Fibroblast of villous mesenchyme (primary cell): ENCODE data around the gene USP35. TPM values are rescaled to one million over a fixed set of nuclear protein-coding genes. Genes with fewer than 3 reads are reported as not detected.

Source experiments
- DNase-seq: peaks from one replicate; pipeline ENCODE4 v3.0.0-alpha.2; 2010; ENCODE audit warnings: low read depth
- H3K4me3 ChIP-seq: 2 replicates; pipeline ENCODE4 v1.5.1; 2011; ENCODE audit warnings: low read depth, mild to moderate bottlenecking, low read length
- total RNA-seq: library from RNA; depleted of rRNA; stranded (reverse); fragments of >200 nt; gene quantifications from 2 replicates; pipeline ENCODE4 v1.2.3, GENCODE V29; 2012
- TF ChIP-seq, protein P1 (sequence below): IDR thresholded peaks from 2 replicates; pipeline ENCODE4 v1.5.1; 2012; ENCODE audit warnings: low read depth, mild to moderate bottlenecking, low read length; ENCODE audit not compliant: insufficient read depth

USP35 gene
- total RNA-seq, 1 donor: 10.8 TPM

DNA sequence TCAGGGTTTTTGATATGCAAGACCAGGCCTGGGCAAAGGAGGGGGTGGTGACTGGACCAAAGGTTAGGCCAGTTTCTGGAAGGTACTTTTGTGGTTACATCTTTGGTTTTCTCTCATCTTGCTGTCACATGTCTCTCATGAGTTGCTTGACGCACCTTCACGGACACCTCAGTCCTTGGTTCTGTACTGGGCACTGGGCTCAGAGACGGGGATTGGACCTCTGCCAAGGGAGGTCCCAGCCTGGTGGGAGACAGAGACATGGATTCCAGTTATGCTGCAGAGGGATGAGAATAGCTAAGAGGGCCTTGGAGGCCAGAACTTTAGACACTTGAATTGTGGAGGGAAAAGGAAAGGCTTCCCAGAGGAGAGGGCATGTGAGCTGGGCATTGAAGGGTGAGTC lies 1.7 kb downstream of the USP35 start:
- H3K4me3 ChIP-seq: no peak overlapping the region
- no peak for DNase-seq
- TF ChIP-seq, protein P1, sequence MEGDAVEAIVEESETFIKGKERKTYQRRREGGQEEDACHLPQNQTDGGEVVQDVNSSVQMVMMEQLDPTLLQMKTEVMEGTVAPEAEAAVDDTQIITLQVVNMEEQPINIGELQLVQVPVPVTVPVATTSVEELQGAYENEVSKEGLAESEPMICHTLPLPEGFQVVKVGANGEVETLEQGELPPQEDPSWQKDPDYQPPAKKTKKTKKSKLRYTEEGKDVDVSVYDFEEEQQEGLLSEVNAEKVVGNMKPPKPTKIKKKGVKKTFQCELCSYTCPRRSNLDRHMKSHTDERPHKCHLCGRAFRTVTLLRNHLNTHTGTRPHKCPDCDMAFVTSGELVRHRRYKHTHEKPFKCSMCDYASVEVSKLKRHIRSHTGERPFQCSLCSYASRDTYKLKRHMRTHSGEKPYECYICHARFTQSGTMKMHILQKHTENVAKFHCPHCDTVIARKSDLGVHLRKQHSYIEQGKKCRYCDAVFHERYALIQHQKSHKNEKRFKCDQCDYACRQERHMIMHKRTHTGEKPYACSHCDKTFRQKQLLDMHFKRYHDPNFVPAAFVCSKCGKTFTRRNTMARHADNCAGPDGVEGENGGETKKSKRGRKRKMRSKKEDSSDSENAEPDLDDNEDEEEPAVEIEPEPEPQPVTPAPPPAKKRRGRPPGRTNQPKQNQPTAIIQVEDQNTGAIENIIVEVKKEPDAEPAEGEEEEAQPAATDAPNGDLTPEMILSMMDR: no peak

DNA sequence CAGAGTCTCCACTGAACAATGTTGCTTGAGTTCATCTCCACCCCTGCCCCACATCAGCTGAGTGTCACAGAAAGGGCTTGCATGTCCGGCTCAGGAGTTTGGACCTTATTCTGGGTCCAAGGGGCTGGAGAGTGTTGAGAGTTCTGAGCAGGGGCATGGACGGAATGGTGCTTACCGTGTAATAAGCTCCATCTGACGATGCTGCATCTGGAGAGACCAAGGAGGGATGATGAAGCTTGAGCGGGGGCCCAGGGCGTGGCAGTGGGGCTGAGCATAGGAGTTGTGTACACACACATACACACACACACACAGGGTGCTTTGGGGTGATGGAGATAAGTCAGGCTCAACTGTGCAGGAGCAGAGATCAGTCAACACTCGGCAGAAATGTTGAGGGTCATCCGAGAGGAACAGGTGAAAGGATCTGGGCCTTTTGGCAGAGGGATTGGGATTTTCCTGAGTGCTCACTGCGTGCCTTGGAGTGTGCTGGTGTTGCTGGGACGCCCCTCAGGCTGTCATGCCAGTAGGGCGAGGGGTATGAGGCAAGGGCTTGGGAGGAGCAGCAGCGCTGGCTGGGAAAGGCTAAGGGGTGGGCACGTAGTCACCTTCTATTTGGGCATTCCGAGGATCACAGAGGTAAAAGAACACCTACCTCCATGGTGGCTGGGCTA lies 2.3 kb downstream of the USP35 start:
- H3K4me3 ChIP-seq: no peak overlapping the region
- TF ChIP-seq, protein P1: no peak
- DNase-seq: no peak

DNA sequence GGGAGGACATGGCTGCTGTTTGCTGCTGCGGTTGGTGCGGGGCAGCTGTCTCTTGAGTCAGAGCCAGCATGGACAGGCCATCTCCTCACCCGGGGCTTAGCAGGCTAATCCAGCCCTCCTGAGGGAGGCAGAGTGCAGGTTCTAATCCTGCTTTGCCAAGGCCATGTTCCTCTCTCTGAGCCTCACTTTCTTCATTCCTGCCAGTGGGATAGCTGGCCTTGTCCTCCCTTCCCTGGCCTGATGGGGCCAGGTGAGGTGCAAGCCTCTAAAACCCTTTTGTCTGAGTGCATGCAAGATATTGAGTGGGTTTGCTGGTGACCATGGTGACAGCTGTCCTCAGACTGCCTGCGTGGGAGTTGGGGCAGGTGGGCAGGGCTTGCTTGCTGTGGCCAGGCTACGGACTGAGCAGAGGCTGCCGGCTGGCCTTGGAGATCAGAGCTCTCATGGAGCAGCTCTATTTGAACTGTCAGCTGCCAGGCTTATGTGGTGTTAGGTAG lies 3.6 kb downstream of the USP35 start:
- TF ChIP-seq, protein P1: no peak
- no peak for DNase-seq
- no peak overlapping the region for H3K4me3 ChIP-seq

DNA sequence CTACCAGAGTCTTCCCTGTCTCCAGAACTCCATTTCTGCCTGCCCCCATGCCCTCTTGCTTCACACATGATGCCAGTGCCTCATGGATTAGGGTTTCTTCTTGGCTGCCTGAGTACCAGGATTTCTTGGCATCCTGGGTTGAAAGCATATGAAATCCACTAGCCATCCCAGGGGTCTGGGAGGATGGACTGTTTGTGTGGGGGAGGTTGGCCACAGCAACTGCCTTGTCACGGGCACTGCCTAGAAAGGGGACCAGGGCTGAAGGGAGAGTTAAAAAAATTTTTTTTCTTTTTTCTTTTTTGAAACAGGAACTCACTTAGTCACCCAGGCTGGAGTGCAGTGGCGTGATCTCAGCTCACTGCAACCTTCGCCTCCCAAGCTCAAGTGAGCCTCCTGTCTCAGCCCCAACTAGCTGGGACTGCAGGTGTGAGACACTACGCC lies 4.2 kb downstream of the USP35 start:
- peak; percentile 23 for DNase-seq
- no peak overlapping the region for H3K4me3 ChIP-seq
- TF ChIP-seq, protein P1: no peak

DNA sequence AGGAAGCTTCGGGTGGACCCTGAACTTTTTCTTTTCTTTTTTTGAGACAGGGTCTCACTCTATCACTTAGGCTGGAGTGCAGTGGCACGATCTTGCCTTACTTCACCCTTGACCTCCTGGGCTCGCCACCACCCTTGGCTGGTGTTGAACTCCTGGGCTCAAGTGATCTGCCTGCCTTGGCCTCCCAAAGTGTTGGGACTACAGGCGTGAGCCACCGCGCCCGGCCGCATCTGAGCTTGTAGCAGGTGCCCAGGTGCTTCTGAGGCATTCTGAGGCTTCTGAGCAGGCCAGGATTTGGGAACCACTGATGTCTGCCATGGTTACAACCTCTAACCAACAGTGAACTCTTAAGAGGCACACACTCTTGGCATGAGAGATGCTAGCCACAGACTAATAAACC lies 5.1 kb downstream of the USP35 start:
- DNase-seq: no peak
- TF ChIP-seq, protein P1: no peak
- no peak overlapping the region for H3K4me3 ChIP-seq

DNA sequence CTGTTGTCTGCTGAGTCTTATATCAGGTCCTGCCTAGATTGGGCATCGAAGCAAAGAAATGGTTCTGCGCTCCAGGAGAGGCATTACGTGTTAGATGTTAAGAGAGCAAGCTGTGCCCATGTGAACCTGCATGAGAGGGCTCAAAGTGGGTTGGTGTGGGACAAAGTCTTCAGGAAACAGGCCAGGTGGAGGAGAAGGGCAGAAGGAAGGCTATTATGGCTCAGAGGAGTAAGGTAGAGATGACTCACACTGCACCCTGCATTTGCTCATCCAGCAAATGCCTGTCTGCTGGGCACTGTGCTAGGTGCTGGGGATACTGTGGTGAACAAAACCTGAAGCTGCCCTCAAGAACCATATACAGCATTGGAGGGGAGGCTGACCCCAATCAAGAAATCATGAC lies 5.8 kb downstream of the USP35 start:
- TF ChIP-seq, protein P1: no peak
- H3K4me3 ChIP-seq: no peak overlapping the region
- DNase-seq: no peak
